Epithelial cell of esophagus (primary cell): ENCODE results near the gene EXOC3L1.
A peak's percentile ranks its signal among the peaks of the same experiment; 100 is the strongest.

ENCODE experiments used
- DNase-seq: peaks from one replicate; pipeline ENCODE4 v3.0.0; 2010; ENCODE audit warnings: low read depth
- H3K4me3 ChIP-seq: 2 replicates; pipeline ENCODE4 v1.5.1; 2011; ENCODE audit warnings: mild to moderate bottlenecking, low read length, control low read depth
- CTCF ChIP-seq: IDR thresholded peaks from 2 replicates; pipeline ENCODE4 v1.5.1; 2011; ENCODE audit warnings: low read depth, mild to moderate bottlenecking, low read length, control low read depth, inconsistent platforms; ENCODE audit not compliant: insufficient read depth; ENCODE audit errors: missing control alignments

The EXOC3L1 gene

GRCh38 chr16:67185651-67186134, 4.2 kb downstream of the EXOC3L1 start:
- no peak for DNase-seq
- TF ChIP-seq CTCF: no peak
- H3K4me3 ChIP-seq: no peak overlapping the region

GRCh38 chr16:67184995-67185650, 4.8 kb downstream of the EXOC3L1 start:
- no peak overlapping the region for H3K4me3 ChIP-seq
- peak; percentile 85 for DNase-seq
- peak; percentile 63 for TF ChIP-seq CTCF

GRCh38 chr16:67184453-67184994, 5.4 kb downstream of the EXOC3L1 start:
- DNase-seq: no peak
- TF ChIP-seq CTCF: no peak
- peak overlapping the region; percentile 60 for H3K4me3 ChIP-seq

- peak within 1 kb of the TSS; percentile 60 for H3K4me3 ChIP-seq
- no peak for TF ChIP-seq CTCF
- DNase-seq: peak; percentile 99
These were observed 6.1 kb downstream of the EXOC3L1 start, which contains the start of gene MATCAP1 for GRCh38 chr16:67183627-67184452. MATCAP1 (minus strand) TSS chr16:67183963; CDS start chr16:67180610, 3,353 bp downstream.

GRCh38 chr16:67183284-67183626, 6.7 kb downstream of the EXOC3L1 start:
- no peak for DNase-seq
- H3K4me3 ChIP-seq: peak overlapping the region; percentile 60
- TF ChIP-seq CTCF: no peak

GRCh38 chr16:67182288-67182687, 7.6 kb downstream of the EXOC3L1 start:
- no peak for DNase-seq
- no peak overlapping the region for H3K4me3 ChIP-seq
- no peak for TF ChIP-seq CTCF
